SH-SY5Y (cell line): ENCODE data around the gene ITPR1.

Experiments used
- GATA2 ChIP-seq: IDR thresholded peaks from 2 replicates; pipeline ENCODE4 v1.6.1; 2011; ENCODE audit warnings: mild to moderate bottlenecking, low read depth, low read length
- GATA3 ChIP-seq: IDR thresholded peaks from 2 replicates; pipeline ENCODE4 v1.6.1; 2011; ENCODE audit warnings: low read depth, mild to moderate bottlenecking, low read length, moderate library complexity

GRCh38 chr3:4690277-4690676 lies 197.1 kb downstream of the ITPR1 start:
- TF ChIP-seq GATA3 (no peak), GATA2 (no peak)
